ENCODE data around the gene BCORL1.

Gene BCORL1

GRCh38 chrX:130001893-130002292, 19.5 kb downstream of the BCORL1 start:
- H3K27ac ChIP-seq = no peak overlapping the region
- TF ChIP-seq CTCF (conservative IDR thresholded peaks at IDR 0.05) = no peak

- TF ChIP-seq CTCF (conservative IDR thresholded peaks at IDR 0.05) = no peak
- no peak overlapping the region for H3K27ac ChIP-seq
These were observed 20.1 kb downstream of the BCORL1 start for GRCh38 chrX:130002541-130002940.

DNA sequence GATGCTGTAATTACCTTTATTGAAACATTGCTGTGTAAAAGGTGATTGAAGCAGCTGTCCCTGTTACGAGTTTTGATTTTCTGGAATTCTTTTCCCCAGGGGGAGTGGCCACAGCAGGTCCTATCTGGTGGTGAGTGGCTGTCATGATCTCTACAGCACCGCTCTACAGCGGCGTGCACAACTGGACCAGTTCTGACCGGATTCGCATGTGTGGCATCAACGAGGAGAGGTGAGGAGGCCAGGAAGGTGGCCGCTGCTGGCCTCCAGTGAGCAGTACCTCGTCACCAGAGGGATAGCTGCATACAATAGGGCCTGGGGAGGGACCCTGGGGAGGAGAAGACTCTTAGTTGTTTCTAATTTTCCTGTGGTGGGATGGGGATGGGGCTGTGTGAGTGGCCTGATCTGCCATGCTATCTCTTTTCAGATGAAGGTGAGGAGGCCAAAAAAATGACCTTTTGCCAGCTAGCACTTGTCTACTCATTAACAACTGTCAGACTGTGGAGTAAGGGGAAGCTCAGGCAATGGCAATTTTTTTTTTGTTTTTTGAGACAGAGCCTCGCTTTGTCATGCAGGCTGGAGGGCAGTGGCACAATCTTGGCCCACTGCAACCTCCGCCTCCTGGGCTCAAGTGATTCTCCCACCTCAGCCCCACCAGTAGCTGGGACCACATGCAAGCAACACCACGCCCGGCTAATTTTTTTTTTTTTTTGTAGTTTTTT, 22.8 kb downstream of the BCORL1 start:
- H3K27ac ChIP-seq = no peak overlapping the region
- no peak for TF ChIP-seq CTCF (conservative IDR thresholded peaks at IDR 0.05)

DNA sequence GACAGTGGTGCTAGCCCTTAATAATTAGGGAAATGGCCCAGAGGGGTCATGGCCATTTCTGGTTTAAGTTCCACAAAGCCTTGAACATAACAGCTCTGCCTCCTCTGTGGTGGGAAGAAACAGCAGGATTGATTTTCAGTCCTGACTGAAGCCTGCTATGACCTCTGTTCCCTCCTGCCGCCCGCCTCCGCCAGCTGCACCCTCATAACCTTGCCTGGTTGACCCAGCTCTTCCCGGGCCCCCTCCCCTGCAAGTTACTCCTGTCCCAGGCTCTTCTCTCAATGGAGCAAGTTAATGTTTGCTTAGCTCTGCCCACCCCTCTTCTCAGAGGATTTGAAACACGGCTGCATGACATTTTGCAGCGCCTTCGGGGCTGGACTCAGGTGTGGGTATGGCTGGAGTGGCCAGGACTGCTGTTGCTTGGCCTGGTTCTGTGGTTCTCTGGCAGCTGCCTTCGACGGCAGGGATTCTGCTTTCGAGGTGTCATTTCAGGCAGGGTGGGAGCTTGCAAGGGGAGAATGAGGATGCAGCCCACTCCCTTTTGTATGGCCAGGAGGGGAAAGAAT, 27.3 kb downstream of the BCORL1 start:
- TF ChIP-seq CTCF (conservative IDR thresholded peaks at IDR 0.05) = no peak

DNA sequence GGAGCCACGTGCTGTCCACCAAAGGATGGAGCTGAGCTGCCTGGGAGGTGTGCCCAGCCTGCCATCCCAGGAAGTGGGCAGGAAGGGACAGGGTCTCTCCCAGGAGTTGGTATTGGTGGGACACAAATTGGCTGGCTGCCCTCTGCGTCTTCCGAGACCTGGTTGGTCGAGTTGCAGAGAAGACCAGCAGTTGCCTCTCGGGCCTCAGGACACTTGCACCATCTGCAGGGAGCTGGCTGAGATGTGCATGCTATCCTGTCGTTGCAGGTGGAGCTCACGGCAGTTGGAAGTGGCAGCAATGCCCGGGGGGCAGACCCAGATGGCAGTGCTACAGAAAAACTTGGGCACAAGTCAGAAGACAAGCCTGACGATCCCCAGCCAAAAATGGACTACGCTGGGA, 30.2 kb downstream of the BCORL1 start:
- TF ChIP-seq CTCF (conservative IDR thresholded peaks at IDR 0.05) = no peak
- H3K27ac ChIP-seq = no peak overlapping the region

More for the DNA sequence above, 27.3 kb downstream of the BCORL1 start:
- H3K27ac ChIP-seq = no peak overlapping the region

- TF ChIP-seq CTCF (conservative IDR thresholded peaks at IDR 0.05) = no peak
- no peak overlapping the region for H3K27ac ChIP-seq
These were observed 31.2 kb downstream of the BCORL1 start for GRCh38 chrX:130013661-130014060.

DNA sequence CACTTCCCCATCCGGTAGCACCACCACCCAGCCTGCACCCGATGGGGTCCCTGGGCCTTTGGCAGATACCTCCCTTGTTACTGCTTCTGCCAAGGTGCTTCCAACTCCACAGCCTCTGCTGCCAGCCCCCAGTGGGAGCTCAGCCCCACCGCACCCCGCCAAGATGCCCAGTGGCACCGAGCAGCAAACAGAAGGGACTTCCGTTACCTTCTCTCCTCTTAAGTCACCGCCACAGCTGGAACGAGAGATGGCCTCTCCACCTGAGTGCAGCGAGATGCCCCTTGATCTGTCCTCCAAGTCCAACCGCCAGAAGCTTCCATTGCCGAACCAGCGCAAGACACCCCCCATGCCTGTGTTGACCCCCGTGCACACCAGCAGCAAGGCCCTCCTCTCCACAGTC, 31.9 kb downstream of the BCORL1 start:
- no peak for TF ChIP-seq CTCF (conservative IDR thresholded peaks at IDR 0.05)
- no peak overlapping the region for H3K27ac ChIP-seq
